Nucleus accumbens (tissue), 56 donors: ENCODE results near the gene PUM2.
A peak's percentile ranks its signal among the peaks of the same experiment; 100 is the strongest.

Experiments used
- DNase-seq, 56 donors: peaks; one replicate each; lab custom pipeline; 2025; lab: John Stamatoyannopoulos, UW

PUM2 gene

GRCh38 chr2:20346565-20347381 is 3.9 kb downstream of the PUM2 start:
- no peak for DNase-seq

DNA sequence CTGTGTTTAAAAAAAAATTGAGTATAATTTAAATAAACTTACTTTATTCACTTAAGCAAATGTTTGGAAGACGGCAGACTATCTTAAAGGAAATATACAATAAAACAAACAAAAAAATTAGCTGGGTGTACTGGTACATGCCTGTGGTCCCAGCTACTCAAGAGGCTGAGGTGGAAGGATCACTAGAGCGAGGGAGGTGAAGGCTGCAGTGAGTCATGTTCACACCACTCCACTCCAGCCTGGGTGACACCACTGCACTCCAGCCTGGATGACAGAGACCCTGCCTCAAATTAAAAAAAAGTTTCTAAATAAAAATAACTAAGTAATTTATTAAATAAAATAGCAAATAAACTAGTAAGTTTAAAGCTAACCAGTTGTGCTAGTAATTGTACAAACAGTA is 7.5 kb downstream of the PUM2 start:
- no peak for DNase-seq

- no peak for DNase-seq
Observed at GRCh38 chr2:20339012-20339411, 11.6 kb downstream of the PUM2 start.

- no peak for DNase-seq
Observed at GRCh38 chr2:20334605-20335203, 15.9 kb downstream of the PUM2 start.

DNA sequence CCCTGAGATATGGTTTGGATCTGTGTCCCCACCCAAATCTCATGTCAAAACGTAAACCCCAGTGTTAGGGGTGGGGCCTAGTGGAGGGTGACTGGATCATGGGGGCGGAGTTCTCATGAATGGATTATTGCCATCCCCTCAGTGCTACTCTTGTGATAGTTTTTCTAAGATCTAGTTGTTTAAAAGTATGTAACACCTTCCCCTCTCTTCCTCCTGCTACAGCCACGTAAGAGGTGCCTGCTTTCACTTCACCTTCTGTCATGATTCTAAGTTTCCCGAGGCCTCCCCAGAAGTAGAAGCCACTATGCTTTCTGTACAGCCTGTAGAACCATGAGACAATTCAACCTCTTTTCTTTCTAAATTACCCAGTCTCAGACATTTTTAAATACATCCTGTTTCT is 16.9 kb downstream of the PUM2 start:
- no peak for DNase-seq

GRCh38 chr2:20330192-20330591 is 20.5 kb downstream of the PUM2 start:
- peak in 1 of 56 donors; percentile 9 for DNase-seq

DNA sequence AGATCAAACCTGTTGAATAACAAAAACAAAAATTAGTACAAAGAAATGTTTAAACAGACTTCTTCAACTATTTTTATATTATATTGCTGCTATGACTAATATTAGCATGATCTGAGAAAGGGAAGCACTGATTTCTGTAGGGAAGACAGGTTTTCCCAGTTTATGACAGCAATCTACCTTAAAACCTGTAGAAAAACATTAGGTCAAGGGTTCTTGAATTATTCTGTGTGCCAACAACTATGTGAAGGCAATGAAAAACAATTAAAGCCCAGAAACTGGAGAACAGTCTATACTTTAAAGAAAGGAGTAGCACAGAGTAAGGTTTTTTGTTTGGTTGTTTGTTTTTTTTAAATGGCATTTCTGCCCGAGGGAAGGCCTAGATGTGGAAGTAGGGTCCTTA is 23.3 kb downstream of the PUM2 start:
- DNase-seq = no peak

- DNase-seq = peak in 35 of 56 donors; percentile 1 to 68 (median 17)
Observed at GRCh38 chr2:20326163-20326780, 24.4 kb downstream of the PUM2 start.

DNA sequence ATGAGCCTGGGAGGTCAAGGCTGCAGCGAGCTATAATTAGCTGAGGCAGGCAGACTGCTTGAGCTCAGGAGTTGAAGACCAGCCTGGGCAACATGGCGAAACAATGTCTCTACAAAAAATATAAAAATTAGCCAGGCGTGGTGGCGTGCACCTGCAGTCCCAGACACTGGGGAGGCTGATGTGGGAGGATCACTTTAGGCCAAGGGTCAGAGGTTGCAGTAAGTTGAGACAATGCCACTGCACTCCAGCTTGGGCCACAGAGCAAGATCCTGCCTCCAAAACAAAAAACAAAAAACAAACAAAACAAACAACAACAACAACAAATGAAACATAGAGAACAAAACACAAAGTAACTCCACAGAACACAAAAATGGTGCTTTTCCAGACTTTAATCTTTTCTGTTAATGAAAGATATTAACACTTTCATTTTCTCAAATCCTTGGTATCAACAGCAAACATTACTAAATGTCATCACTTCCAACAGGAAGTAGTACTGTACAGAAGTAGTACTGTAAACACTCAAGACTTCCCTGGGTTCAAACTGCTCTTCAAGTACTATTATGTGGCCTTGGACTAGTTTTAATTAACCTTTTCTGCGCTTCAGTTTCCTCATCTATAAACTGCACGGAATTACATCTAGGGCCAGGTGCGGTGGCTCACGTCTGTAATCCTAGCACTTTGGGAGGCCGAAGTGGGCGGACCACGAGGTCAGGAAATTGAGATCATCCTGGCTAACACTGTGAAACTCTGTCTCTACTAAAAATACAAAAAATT is 27.9 kb downstream of the PUM2 start:
- DNase-seq = no peak

DNA sequence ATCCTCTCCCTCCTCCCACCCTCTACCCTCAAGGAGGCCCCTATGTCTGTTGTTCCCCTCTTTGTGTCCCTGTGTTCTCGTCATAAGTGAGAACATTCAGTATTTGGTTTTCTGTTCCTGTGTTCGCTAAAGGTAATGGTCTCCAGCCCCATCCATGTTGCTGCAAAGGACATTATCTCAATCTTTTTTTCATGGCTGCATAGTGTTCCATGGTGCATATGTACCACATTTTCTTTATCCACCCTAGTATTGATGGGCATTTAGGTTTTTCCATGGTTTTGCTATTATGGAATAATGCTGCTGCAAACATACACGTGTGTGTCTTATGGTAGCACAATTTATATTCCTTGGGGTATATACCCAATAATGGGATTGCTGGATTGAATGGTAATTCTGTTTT is 33.0 kb downstream of the PUM2 start:
- no peak for DNase-seq

DNA sequence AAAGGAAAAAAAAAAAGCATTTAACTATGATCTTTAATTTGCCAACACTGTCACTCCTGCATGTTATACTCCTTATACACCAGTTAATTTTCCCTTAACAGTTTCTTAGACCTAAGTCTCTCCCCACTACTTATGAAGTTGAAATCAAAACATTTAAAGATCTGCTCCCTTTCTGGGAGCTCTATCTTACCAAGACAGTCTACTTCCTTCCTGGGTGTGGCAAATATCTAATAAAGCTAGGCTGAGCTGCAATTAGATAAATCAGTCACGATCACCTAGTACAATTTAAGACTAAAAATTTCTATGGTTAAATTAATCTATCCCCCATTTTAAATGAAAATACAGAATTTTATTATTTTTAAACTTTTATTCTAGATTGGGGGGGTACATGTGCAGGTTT is 33.4 kb downstream of the PUM2 start:
- DNase-seq = no peak

DNA sequence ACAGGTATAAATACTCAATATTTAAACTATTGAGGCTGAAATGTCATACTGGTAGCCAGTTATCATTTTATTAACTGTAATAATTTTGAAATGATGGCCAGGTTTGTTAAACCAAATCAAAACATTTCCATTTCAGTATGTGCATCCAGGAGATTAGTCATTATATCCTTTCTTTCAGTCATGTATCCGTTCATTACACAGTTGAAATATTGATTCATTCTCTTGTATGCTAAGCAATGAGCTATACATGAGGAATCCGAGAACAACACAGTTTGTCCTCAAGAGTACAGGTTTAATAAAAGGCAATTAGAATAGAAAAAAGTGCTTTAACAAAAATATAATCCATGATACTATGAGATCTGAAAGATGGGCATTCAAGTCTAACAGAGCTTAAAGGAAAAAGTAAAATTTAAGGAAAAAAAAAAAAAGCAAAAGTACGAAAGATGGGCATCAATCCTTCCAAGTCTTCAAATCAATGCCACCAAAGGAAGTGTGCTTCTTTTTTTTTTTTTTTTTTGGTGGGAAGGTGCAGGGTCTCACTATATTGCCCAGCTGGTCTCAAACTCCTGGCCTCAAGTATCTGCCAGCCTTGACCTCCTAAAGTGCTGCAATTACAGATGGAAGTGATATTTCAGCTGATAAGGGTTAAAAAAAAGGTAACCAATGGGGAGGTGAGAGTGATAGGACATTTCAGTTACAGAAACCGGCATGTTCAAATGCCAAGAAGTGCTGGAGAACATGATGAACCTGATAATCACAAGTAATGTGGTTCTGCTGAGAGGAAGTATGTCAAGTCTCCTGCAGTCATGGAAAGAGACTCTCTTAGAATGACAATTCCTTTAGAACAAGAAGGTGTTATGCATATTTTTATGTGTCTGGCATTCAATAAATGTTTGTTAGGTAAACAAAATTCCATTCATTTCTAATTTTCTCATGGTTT is 35.8 kb downstream of the PUM2 start:
- no peak for DNase-seq

DNA sequence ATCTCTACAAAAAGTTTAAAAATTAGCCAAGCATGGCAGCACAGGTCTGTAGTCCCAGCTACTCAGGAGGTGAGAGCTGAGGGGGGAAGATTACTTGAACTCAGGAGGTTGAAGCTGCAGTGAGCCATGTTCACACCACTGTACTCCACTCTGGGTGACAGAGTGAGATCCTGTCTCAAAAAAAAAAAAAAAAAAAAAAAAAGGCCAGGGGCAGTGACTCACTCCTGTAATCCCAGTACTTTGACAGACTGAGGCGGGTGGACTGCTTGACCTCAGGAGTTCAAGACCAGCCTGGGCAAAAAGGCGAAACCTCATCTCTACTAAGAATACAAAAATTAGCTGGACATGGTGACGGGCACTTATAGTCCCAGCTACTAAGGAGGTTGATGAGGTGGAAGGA is 37.0 kb downstream of the PUM2 start:
- no peak for DNase-seq

- no peak for DNase-seq
Observed at GRCh38 chr2:20309001-20309400, 41.6 kb downstream of the PUM2 start.

GRCh38 chr2:20307311-20307710 is 43.3 kb downstream of the PUM2 start:
- DNase-seq = no peak

DNA sequence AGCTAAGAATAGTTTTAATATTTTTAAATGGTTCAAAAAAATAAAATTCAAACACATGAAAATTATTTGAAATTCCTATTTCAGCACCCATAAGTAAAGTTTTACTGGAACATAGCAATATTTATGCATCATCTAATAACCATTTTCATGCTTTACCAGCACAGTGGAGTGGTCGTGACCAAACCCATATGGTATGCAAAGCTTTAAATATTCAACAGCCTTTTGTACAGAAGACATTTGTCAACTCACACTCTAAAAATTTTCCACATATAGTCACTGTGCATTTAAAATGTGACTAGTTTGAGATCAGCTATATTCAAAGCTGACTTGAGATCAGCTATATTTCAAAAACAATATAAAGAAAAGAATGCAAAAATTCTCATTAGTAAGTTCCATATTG is 46.2 kb downstream of the PUM2 start:
- DNase-seq = no peak

GRCh38 chr2:20303966-20304365 is 46.7 kb downstream of the PUM2 start:
- no peak for DNase-seq

DNA sequence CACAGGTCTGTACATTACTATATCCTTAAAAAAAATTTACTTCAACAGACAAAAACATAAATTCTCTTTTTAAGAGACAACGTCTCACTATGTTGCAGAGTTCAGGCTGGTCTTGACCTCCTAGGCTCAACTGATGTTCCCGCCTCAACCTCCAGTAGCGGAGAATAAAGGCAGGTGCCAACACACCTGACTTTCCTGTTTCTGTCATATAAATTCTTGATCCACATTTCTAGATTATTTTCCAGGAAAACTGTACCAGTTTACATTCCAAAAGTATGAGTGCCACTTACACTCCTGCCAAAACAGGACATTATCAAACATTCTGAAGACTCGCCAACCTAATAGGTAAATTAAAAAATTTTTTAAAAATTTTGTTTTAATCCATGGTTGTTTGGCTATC is 48.6 kb downstream of the PUM2 start:
- no peak for DNase-seq

DNA sequence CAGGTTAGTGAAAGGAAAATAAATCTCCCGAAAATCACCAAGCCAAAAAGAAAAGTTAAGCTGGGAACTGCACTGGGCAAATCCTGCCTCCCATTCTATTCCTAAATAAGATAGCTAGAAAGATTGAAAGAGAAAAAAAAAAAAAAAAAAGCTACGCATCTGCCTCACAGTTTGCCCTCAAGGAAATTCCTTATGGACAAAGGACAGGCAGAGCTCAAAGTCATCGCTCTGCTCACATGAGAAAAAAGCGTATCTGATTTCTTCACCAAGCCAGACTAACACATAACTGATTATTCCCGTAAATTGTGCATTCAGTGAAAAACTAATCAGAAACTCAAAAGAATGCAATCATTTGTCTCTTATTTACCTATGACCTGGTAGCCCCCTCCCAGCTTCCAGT is 50.0 kb downstream of the PUM2 start:
- DNase-seq = no peak

GRCh38 chr2:20299113-20299512 is 51.5 kb downstream of the PUM2 start:
- DNase-seq = no peak
